SHP77 (cell line): ENCODE results near the gene RPL19.

Experiments
- DNase-seq, 2 experiments: peaks; one replicate each; lab custom pipeline; 2025; lab: John Stamatoyannopoulos, UW

Gene RPL19

GRCh38 chr17:39173080-39173479, 27.0 kb upstream of the RPL19 start:
- DNase-seq: no peak

GRCh38 chr17:39173526-39174274, 26.4 kb upstream of the RPL19 start:
- DNase-seq: no peak

- DNase-seq: peak; percentile 46 to 71
These were observed 25.0 kb upstream of the RPL19 start for GRCh38 chr17:39174920-39175694.

- DNase-seq: no peak
These were observed 24.4 kb upstream of the RPL19 start for GRCh38 chr17:39175695-39176093.

GRCh38 chr17:39177256-39177655, 22.8 kb upstream of the RPL19 start:
- peak in 1 of 2 experiments; percentile 11 for DNase-seq

GRCh38 chr17:39178536-39178935, 21.5 kb upstream of the RPL19 start:
- no peak for DNase-seq

- DNase-seq: no peak
These were observed 18.8 kb upstream of the RPL19 start for GRCh38 chr17:39181303-39181702.

GRCh38 chr17:39183045-39183444, 17.0 kb upstream of the RPL19 start:
- no peak for DNase-seq

GRCh38 chr17:39183720-39184119, 16.4 kb upstream of the RPL19 start:
- no peak for DNase-seq

- peak in 1 of 2 experiments; percentile 30 for DNase-seq
These were observed 13.5 kb upstream of the RPL19 start for GRCh38 chr17:39186481-39187002.

- DNase-seq: no peak
These were observed 12.8 kb upstream of the RPL19 start for GRCh38 chr17:39187152-39187830.

GRCh38 chr17:39191750-39192510, 8.2 kb upstream of the RPL19 start:
- no peak for DNase-seq

- no peak for DNase-seq
These were observed 7.2 kb upstream of the RPL19 start for GRCh38 chr17:39192901-39193300.

- no peak for DNase-seq
These were observed 6.7 kb upstream of the RPL19 start for GRCh38 chr17:39193346-39193745.

- DNase-seq: no peak
These were observed 5.7 kb upstream of the RPL19 start for GRCh38 chr17:39194089-39194984.

- no peak for DNase-seq
These were observed 5.0 kb upstream of the RPL19 start for GRCh38 chr17:39194985-39195524.

GRCh38 chr17:39195568-39196160, 4.4 kb upstream of the RPL19 start:
- DNase-seq: no peak

GRCh38 chr17:39196241-39196807, 3.8 kb upstream of the RPL19 start:
- DNase-seq: no peak

- peak in 1 of 2 experiments; percentile 19 for DNase-seq
These were observed 3.2 kb upstream of the RPL19 start for GRCh38 chr17:39196808-39197291.
